Activated T-helper 1 cell treated with anti-CD3 and anti-CD28 coated beads, Interleukin-12 subunit alpha, Interleukin-12 subunit beta, Interleukin-2, Interleukin-4 antibody, amounts not matched to agents 30 ng/mL and 10 ng/mL and 1 ng/mL, durations not matched to agents 14 hours and 24 hours and 36 hours (primary cell): Measurements from ENCODE around the gene KAZN. TPM values are rescaled to one million over a fixed set of nuclear protein-coding genes. Genes with fewer than 3 reads are reported as not detected.
"Not testable (repeated sequence)": the region's sequence is repeated elsewhere in the genome, so short reads cannot be mapped to it uniquely, and the experiment has no call there.

Source experiments
- DNase-seq: peaks from one replicate; pipeline ENCODE4 v3.0.0; 2021; ENCODE audit warnings: low spot score
- H3K27ac Mint-ChIP-seq: one replicate; pipeline ENCODE4 v1.8.0; 2021; ENCODE audit warnings: mild to moderate bottlenecking, mixed read lengths
- H3K27me3 Mint-ChIP-seq: one replicate; pipeline ENCODE4 v1.8.0; 2022; ENCODE audit warnings: mild to moderate bottlenecking, moderate library complexity, mixed read lengths; ENCODE audit not compliant: insufficient read depth
- H3K36me3 Mint-ChIP-seq: one replicate; pipeline ENCODE4 v1.8.0; 2021; ENCODE audit warnings: low read depth, mixed read lengths
- H3K4me1 Mint-ChIP-seq: one replicate; pipeline ENCODE4 v1.8.0; 2021; ENCODE audit warnings: low read depth, mixed read lengths
- H3K4me3 Mint-ChIP-seq: one replicate; pipeline ENCODE4 v1.8.0; 2021; ENCODE audit warnings: mild to moderate bottlenecking, moderate library complexity, mixed read lengths
- H3K9me3 Mint-ChIP-seq: one replicate; pipeline ENCODE4 v1.8.0; 2021; ENCODE audit warnings: mixed read lengths
- intact Hi-C: fragments of 100-400 bp; cut with micrococcal nuclease; formaldehyde crosslinking; loops from one replicate; pipeline ENCODE4 v1.15.1; 2024
- total RNA-seq: library from RNA; stranded (reverse); gene quantifications from 2 replicates; pipeline ENCODE4 v1.2.3, GENCODE V29; 2022

Gene KAZN
- total RNA-seq, 1 donor from 2014 or later, result 0.54 TPM

GRCh38 chr1:14571810-14572767 is 26.4 kb upstream of the KAZN start:
- DNase-seq, result no peak

GRCh38 chr1:14572861-14573260 is 25.6 kb upstream of the KAZN start:
- no peak overlapping the region for H3K27ac Mint-ChIP-seq
- H3K4me1 Mint-ChIP-seq, result no peaks in the 10 kb centered on the region
- H3K27me3 Mint-ChIP-seq, result no peaks in the 10 kb centered on the region
- no peak overlapping the region for H3K4me3 Mint-ChIP-seq
- DNase-seq, result no peak
- H3K9me3 Mint-ChIP-seq, result no peaks in the 10 kb centered on the region
- intact Hi-C loops, result no loop called here
- no peaks in the 10 kb centered on the region for H3K36me3 Mint-ChIP-seq

More at GRCh38 chr1:14571810-14572767, 26.4 kb upstream of the KAZN start:
- Mint-ChIP-seq H3K27ac (no peak overlapping the region), H3K27me3 (no peaks in the 10 kb centered on the region), H3K36me3 (no peaks in the 10 kb centered on the region), H3K9me3 (no peaks in the 10 kb centered on the region), H3K4me1 (no peaks in the 10 kb centered on the region), H3K4me3 (no peak overlapping the region)
- intact Hi-C loops, result no loop called here

- H3K27me3 Mint-ChIP-seq, result no peaks in the 10 kb centered on the region
- intact Hi-C loops, result no loop called here
- H3K4me3 Mint-ChIP-seq, result no peak overlapping the region
- H3K27ac Mint-ChIP-seq, result no peak overlapping the region
- peaks cover 3% of the 10 kb centered on the region for H3K9me3 Mint-ChIP-seq
- DNase-seq, result no peak
- H3K36me3 Mint-ChIP-seq, result no peaks in the 10 kb centered on the region
- no peaks in the 10 kb centered on the region for H3K4me1 Mint-ChIP-seq
Measured at GRCh38 chr1:14576155-14576554, 22.3 kb upstream of the KAZN start.

GRCh38 chr1:14577261-14577660 is 21.2 kb upstream of the KAZN start:
- Mint-ChIP-seq H3K27ac (no peak overlapping the region), H3K9me3 (peaks cover 11% of the 10 kb centered on the region), H3K27me3 (no peaks in the 10 kb centered on the region), H3K4me1 (no peaks in the 10 kb centered on the region), H3K4me3 (no peak overlapping the region), H3K36me3 (no peaks in the 10 kb centered on the region)
- no peak for DNase-seq
- intact Hi-C loops, result no loop called here

- H3K27ac Mint-ChIP-seq, result no peak overlapping the region
- intact Hi-C loops, result no loop called here
- no peak overlapping the region for H3K4me3 Mint-ChIP-seq
- H3K4me1 Mint-ChIP-seq, result no peaks in the 10 kb centered on the region
- H3K9me3 Mint-ChIP-seq, result peaks cover 11% of the 10 kb centered on the region
- DNase-seq, result no peak
- H3K36me3 Mint-ChIP-seq, result no peaks in the 10 kb centered on the region
- H3K27me3 Mint-ChIP-seq, result no peaks in the 10 kb centered on the region
Measured at GRCh38 chr1:14578156-14578555, 20.3 kb upstream of the KAZN start.

- H3K9me3 Mint-ChIP-seq, result peaks cover 11% of the 10 kb centered on the region
- H3K27me3 Mint-ChIP-seq, intact Hi-C loops, H3K4me1 Mint-ChIP-seq, H3K27ac Mint-ChIP-seq, H3K36me3 Mint-ChIP-seq, DNase-seq, H3K4me3 Mint-ChIP-seq: not testable (repeated sequence)
Measured at GRCh38 chr1:14580295-14580694, 18.2 kb upstream of the KAZN start.

- no peaks in the 10 kb centered on the region for H3K4me1 Mint-ChIP-seq
- H3K27ac Mint-ChIP-seq, result no peak overlapping the region
- peaks cover 11% of the 10 kb centered on the region for H3K9me3 Mint-ChIP-seq
- DNase-seq, result no peak
- intact Hi-C loops, result no loop called here
- H3K27me3 Mint-ChIP-seq, result no peaks in the 10 kb centered on the region
- H3K4me3 Mint-ChIP-seq, result no peak overlapping the region
- H3K36me3 Mint-ChIP-seq, result no peaks in the 10 kb centered on the region
Measured at GRCh38 chr1:14580986-14581385, 17.5 kb upstream of the KAZN start.

- Mint-ChIP-seq H3K4me3 (no peak overlapping the region), H3K27ac (no peak overlapping the region), H3K4me1 (no peaks in the 10 kb centered on the region), H3K9me3 (peaks cover 11% of the 10 kb centered on the region), H3K27me3 (no peaks in the 10 kb centered on the region), H3K36me3 (no peaks in the 10 kb centered on the region)
- intact Hi-C loops, result no loop called here
- no peak for DNase-seq
Measured at GRCh38 chr1:14583788-14584187, 14.7 kb upstream of the KAZN start.

- Mint-ChIP-seq H3K36me3 (no peaks in the 10 kb centered on the region), H3K27ac (no peak overlapping the region), H3K4me1 (no peaks in the 10 kb centered on the region), H3K27me3 (no peaks in the 10 kb centered on the region), H3K9me3 (peaks cover 11% of the 10 kb centered on the region), H3K4me3 (no peak overlapping the region)
- no peak for DNase-seq
- intact Hi-C loops, result no loop called here
Measured at GRCh38 chr1:14585728-14586127, 12.8 kb upstream of the KAZN start.

- no peaks in the 10 kb centered on the region for H3K36me3 Mint-ChIP-seq
- H3K4me1 Mint-ChIP-seq, result no peaks in the 10 kb centered on the region
- no peaks in the 10 kb centered on the region for H3K27me3 Mint-ChIP-seq
- no peak overlapping the region for H3K4me3 Mint-ChIP-seq
- no peaks in the 10 kb centered on the region for H3K9me3 Mint-ChIP-seq
- no peak overlapping the region for H3K27ac Mint-ChIP-seq
- DNase-seq, result no peak
- intact Hi-C loops, result no loop called here
Measured at GRCh38 chr1:14590411-14591180, 7.9 kb upstream of the KAZN start.

GRCh38 chr1:14591600-14591999 is 6.9 kb upstream of the KAZN start:
- H3K4me3 Mint-ChIP-seq, result no peak overlapping the region
- DNase-seq, result no peak
- no peaks in the 10 kb centered on the region for H3K36me3 Mint-ChIP-seq
- no peaks in the 10 kb centered on the region for H3K9me3 Mint-ChIP-seq
- intact Hi-C loops, result no loop called here
- H3K4me1 Mint-ChIP-seq, result no peaks in the 10 kb centered on the region
- H3K27me3 Mint-ChIP-seq, result peaks cover 4% of the 10 kb centered on the region
- H3K27ac Mint-ChIP-seq, result no peak overlapping the region

- H3K9me3 Mint-ChIP-seq, result no peaks in the 10 kb centered on the region
- H3K4me3 Mint-ChIP-seq, result no peak overlapping the region
- H3K27me3 Mint-ChIP-seq, result peaks cover 7% of the 10 kb centered on the region
- no peak for DNase-seq
- H3K36me3 Mint-ChIP-seq, result no peaks in the 10 kb centered on the region
- intact Hi-C loops, result no loop called here
- H3K4me1 Mint-ChIP-seq, result no peaks in the 10 kb centered on the region
- H3K27ac Mint-ChIP-seq, result no peak overlapping the region
Measured at GRCh38 chr1:14592004-14592631, 6.4 kb upstream of the KAZN start.

GRCh38 chr1:14593302-14593701 is 5.2 kb upstream of the KAZN start:
- Mint-ChIP-seq H3K27me3 (peaks cover 15% of the 10 kb centered on the region), H3K4me3 (no peak overlapping the region), H3K27ac (no peak overlapping the region), H3K36me3 (no peaks in the 10 kb centered on the region), H3K9me3 (no peaks in the 10 kb centered on the region), H3K4me1 (no peaks in the 10 kb centered on the region)
- intact Hi-C loops, result no loop called here
- DNase-seq, result no peak
